MG63 (cell line): ENCODE measurements around the gene ZSCAN1. TPM values are rescaled to one million over a fixed set of nuclear protein-coding genes. Genes with fewer than 3 reads are reported as not detected.
"Not testable (repeated sequence)": the region's sequence is repeated elsewhere in the genome, so short reads cannot be mapped to it uniquely, and the experiment has no call there.

Experiments used
- DNase-seq: peaks from one replicate; pipeline ENCODE4 v3.0.0-alpha.2; 2020
- H3K27me3 ChIP-seq: fragments of 250-450 bp; sonication (Bioruptor Pico); 2 replicates; pipeline ENCODE4 v1.5.1; 2020; ENCODE audit warnings: mild to moderate bottlenecking, moderate library complexity
- H3K36me3 ChIP-seq: fragments of 250-450 bp; sonication (Bioruptor Pico); 2 replicates; pipeline ENCODE4 v1.5.1; 2020; ENCODE audit warnings: mild to moderate bottlenecking, moderate library complexity
- H3K4me3 ChIP-seq: fragments of 250-450 bp; sonication (Bioruptor Pico); 2 replicates; pipeline ENCODE4 v1.5.1; 2020; ENCODE audit warnings: mild to moderate bottlenecking, moderate library complexity
- H3K9me3 ChIP-seq: fragments of 250-450 bp; sonication (Bioruptor Pico); 2 replicates; pipeline ENCODE4 v1.5.1; 2020; ENCODE audit warnings: mild to moderate bottlenecking, moderate library complexity
- total RNA-seq: library from RNA; depleted of rRNA; stranded (reverse); fragments of >200 nt; shearing (Covaris generic); gene quantifications from 2 replicates; pipeline ENCODE4 v1.2.3, GENCODE V29; 2014; ENCODE audit warnings: low replicate concordance; rRNA removed

The ZSCAN1 gene
- total RNA-seq, result not detected in 2 replicates

GRCh38 chr19:58033741-58034476 lies at the start of gene ZSCAN1:
Gene ZSCAN1 (plus strand): TSS chr19:58034025. CDS start chr19:58037837, 3,812 bp downstream.
- no peak within 1 kb of the TSS for H3K4me3 ChIP-seq
- H3K36me3 ChIP-seq, result no peaks in the 10 kb centered on the region
- peaks cover 3% of the 10 kb centered on the region; the same call in 1 of the 2 replicates for H3K9me3 ChIP-seq
- no peak for DNase-seq
- H3K27me3 ChIP-seq, result no peaks in the 10 kb centered on the region

- H3K4me3 ChIP-seq, result no peak overlapping the region
- peaks cover 22% of the 10 kb centered on the region for H3K9me3 ChIP-seq
- peaks cover 52% of the 10 kb centered on the region for H3K36me3 ChIP-seq
- no peaks in the 10 kb centered on the region for H3K27me3 ChIP-seq
- DNase-seq, result no peak
Observed at GRCh38 chr19:57992841-57993240, 41.0 kb upstream of the ZSCAN1 start.

- Histone ChIP-seq H3K4me3 (no peak overlapping the region), H3K9me3 (peaks cover 62% of the 10 kb centered on the region), H3K27me3 (no peaks in the 10 kb centered on the region), H3K36me3 (peaks cover 59% of the 10 kb centered on the region)
- DNase-seq, result no peak
Observed at GRCh38 chr19:58000677-58001076, 33.1 kb upstream of the ZSCAN1 start.

- H3K27me3 ChIP-seq, result no peaks in the 10 kb centered on the region
- peaks cover 70% of the 10 kb centered on the region for H3K9me3 ChIP-seq
- peak overlapping the region; percentile 89 for H3K4me3 ChIP-seq
- H3K36me3 ChIP-seq, result peaks cover 59% of the 10 kb centered on the region
- DNase-seq, result no peak
Observed at GRCh38 chr19:58001895-58002369, 31.9 kb upstream of the ZSCAN1 start.

GRCh38 chr19:58002384-58003173 lies 31.2 kb upstream of the ZSCAN1 start, which contains the start of gene ZNF606:
Gene ZNF606 (minus strand): TSS chr19:58002820. CDS start chr19:58001319, 1,501 bp downstream.
- Histone ChIP-seq H3K4me3 (peak within 1 kb of the TSS; percentile 89), H3K36me3 (peaks cover 53% of the 10 kb centered on the region), H3K27me3 (no peaks in the 10 kb centered on the region), H3K9me3 (peaks cover 69% of the 10 kb centered on the region)
- peak; percentile 88 for DNase-seq

- DNase-seq, result no peak
- Histone ChIP-seq H3K9me3 (peaks cover 70% of the 10 kb centered on the region), H3K27me3 (no peaks in the 10 kb centered on the region), H3K36me3 (peaks cover 46% of the 10 kb centered on the region), H3K4me3 (peak overlapping the region; percentile 89)
Observed at GRCh38 chr19:58003174-58003828, 30.5 kb upstream of the ZSCAN1 start.

GRCh38 chr19:58007285-58007684 lies 26.5 kb upstream of the ZSCAN1 start:
- H3K4me3 ChIP-seq, result no peak overlapping the region
- DNase-seq, result no peak
- peaks cover 15% of the 10 kb centered on the region for H3K36me3 ChIP-seq
- H3K9me3 ChIP-seq, result peaks cover 59% of the 10 kb centered on the region
- no peaks in the 10 kb centered on the region for H3K27me3 ChIP-seq

GRCh38 chr19:58008877-58009276 lies 24.9 kb upstream of the ZSCAN1 start:
- H3K4me3 ChIP-seq, DNase-seq, H3K27me3 ChIP-seq, H3K36me3 ChIP-seq: not testable (repeated sequence)
- peaks cover 43% of the 10 kb centered on the region for H3K9me3 ChIP-seq

- Histone ChIP-seq H3K9me3 (peaks cover 41% of the 10 kb centered on the region), H3K4me3 (no peak overlapping the region), H3K27me3 (no peaks in the 10 kb centered on the region), H3K36me3 (peaks cover 8% of the 10 kb centered on the region)
- no peak for DNase-seq
Observed at GRCh38 chr19:58009301-58009665, 24.5 kb upstream of the ZSCAN1 start.

GRCh38 chr19:58009666-58010301 lies 24.0 kb upstream of the ZSCAN1 start:
- Histone ChIP-seq H3K27me3 (no peaks in the 10 kb centered on the region), H3K36me3 (peaks cover 5% of the 10 kb centered on the region), H3K4me3 (no peak overlapping the region), H3K9me3 (peaks cover 39% of the 10 kb centered on the region)
- DNase-seq, result peak; percentile 26

GRCh38 chr19:58010507-58010906 lies 23.3 kb upstream of the ZSCAN1 start:
- Histone ChIP-seq H3K27me3 (no peaks in the 10 kb centered on the region), H3K9me3 (peaks cover 33% of the 10 kb centered on the region), H3K36me3 (peaks cover 5% of the 10 kb centered on the region; the same call in 1 of the 2 replicates), H3K4me3 (no peak overlapping the region)
- DNase-seq, result no peak

- no peak for DNase-seq
- no peak overlapping the region for H3K4me3 ChIP-seq
- no peaks in the 10 kb centered on the region for H3K36me3 ChIP-seq
- H3K27me3 ChIP-seq, result no peaks in the 10 kb centered on the region
- peaks cover 11% of the 10 kb centered on the region; the same call in 1 of the 2 replicates for H3K9me3 ChIP-seq
Observed at GRCh38 chr19:58014141-58014540, 19.7 kb upstream of the ZSCAN1 start.

- no peak overlapping the region for H3K4me3 ChIP-seq
- no peaks in the 10 kb centered on the region for H3K9me3 ChIP-seq
- H3K27me3 ChIP-seq, result no peaks in the 10 kb centered on the region
- DNase-seq, result no peak
- no peaks in the 10 kb centered on the region for H3K36me3 ChIP-seq
Observed at GRCh38 chr19:58020129-58020528, 13.7 kb upstream of the ZSCAN1 start.

- Histone ChIP-seq H3K36me3 (no peaks in the 10 kb centered on the region), H3K27me3 (no peaks in the 10 kb centered on the region), H3K9me3 (0 out of 2 replicates have a peak, but pooled peaks cover 2% of the 10 kb centered on the region), H3K4me3 (no peak overlapping the region)
- DNase-seq, result no peak
Observed at GRCh38 chr19:58021541-58022282, 12.1 kb upstream of the ZSCAN1 start.

- H3K4me3 ChIP-seq, result no peak overlapping the region
- H3K36me3 ChIP-seq, result no peaks in the 10 kb centered on the region
- no peak for DNase-seq
- H3K27me3 ChIP-seq, result no peaks in the 10 kb centered on the region
- 0 out of 2 replicates have a peak, but pooled peaks cover 2% of the 10 kb centered on the region for H3K9me3 ChIP-seq
Observed at GRCh38 chr19:58022283-58022660, 11.6 kb upstream of the ZSCAN1 start.

- Histone ChIP-seq H3K9me3 (0 out of 2 replicates have a peak, but pooled peaks cover 2% of the 10 kb centered on the region), H3K27me3 (no peaks in the 10 kb centered on the region), H3K4me3 (no peak overlapping the region), H3K36me3 (no peaks in the 10 kb centered on the region)
- no peak for DNase-seq
Observed at GRCh38 chr19:58024661-58025060, 9.2 kb upstream of the ZSCAN1 start.
